ENCODE measurements around the gene S100A8. TPM values are rescaled to one million over a fixed set of nuclear protein-coding genes. Genes with fewer than 3 reads are reported as not detected.

The S100A8 gene
- total RNA-seq, 1 experiment from 2014 or later = not detected

DNA sequence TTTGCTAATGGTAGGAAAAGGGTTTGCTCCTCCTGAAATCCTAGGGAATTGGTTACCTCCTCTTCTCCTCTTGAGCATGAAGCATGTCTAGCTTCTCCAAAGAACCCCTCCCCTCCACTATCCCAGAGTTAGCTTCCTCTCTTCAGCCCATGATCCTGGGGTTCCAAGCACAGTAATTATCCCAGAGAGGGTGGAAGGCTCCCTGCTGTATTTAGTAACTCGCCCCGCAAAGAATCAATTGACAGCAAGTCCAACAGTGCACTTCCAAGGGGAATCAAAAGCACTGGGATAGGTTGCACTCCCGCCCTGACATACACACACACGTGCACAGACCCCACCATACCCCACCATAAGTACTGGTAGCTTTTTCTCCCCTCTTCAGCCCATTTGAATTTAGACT is 3.1 kb downstream of the S100A8 start:
- intact Hi-C loops (cut with micrococcal nuclease; ENCODE audit: unreplicated experiment) = no loop called here
- Histone ChIP-seq H3K9me3 (no peaks in the 10 kb centered on the region), H3K4me3 (ENCODE audit: low read depth, low read length) (no peak overlapping the region), H3K27me3 (replicated peaks; ENCODE audit: control insufficient read depth, insufficient read depth, low read length) (no peaks in the 10 kb centered on the region; the same call in 1 of the 2 replicates), H3K36me3 (ENCODE audit: control insufficient read depth, insufficient read depth, low read length) (no peaks in the 10 kb centered on the region), H3K4me1 (no peaks in the 10 kb centered on the region)
- Mint-ChIP-seq H3K27ac (ENCODE audit: unreplicated experiment) (no peak overlapping the region), H3K9me3 (ENCODE audit: unreplicated experiment) (peaks cover under 1% of the 10 kb centered on the region), H3K4me3 (ENCODE audit: unreplicated experiment) (no peak overlapping the region), H3K4me1 (ENCODE audit: low read depth, unreplicated experiment) (no peaks in the 10 kb centered on the region), H3K27me3 (ENCODE audit: insufficient read depth, unreplicated experiment) (peaks cover 11% of the 10 kb centered on the region), H3K36me3 (ENCODE audit: insufficient read depth, unreplicated experiment) (no peaks in the 10 kb centered on the region)
- POLR2A ChIA-PET = no interaction called here
- no peak for DNase-seq
- no peak for TF ChIP-seq CTCF (IDR thresholded peaks at IDR 0.05; ENCODE audit: insufficient read depth in 1 of 2, low read depth in 1 of 2, low read length in 1 of 2, severe bottlenecking in 1 of 2, unreplicated experiment in 1 of 2)
- CTCF ChIA-PET = interaction anchor here (0.5 kb wide), 1 partner anchor 22 kb away, joined by 3 read pairs; no protein-coding TSS in a partner anchor
- no TSS peak for BruUV-seq (replicated peaks)

GRCh38 chr1:153387001-153387400 is 3.9 kb downstream of the S100A8 start:
- intact Hi-C loops (cut with micrococcal nuclease; ENCODE audit: unreplicated experiment) = no loop called here
- no peaks in the 10 kb centered on the region; the same call in 1 of the 2 replicates for H3K27me3 ChIP-seq (replicated peaks; ENCODE audit: control insufficient read depth, insufficient read depth, low read length)
- CTCF ChIA-PET = no interaction called here
- no peak overlapping the region for H3K4me3 ChIP-seq (ENCODE audit: low read depth, low read length)
- Mint-ChIP-seq H3K27me3 (ENCODE audit: insufficient read depth, unreplicated experiment) (peaks cover 16% of the 10 kb centered on the region), H3K27ac (ENCODE audit: unreplicated experiment) (no peak overlapping the region), H3K36me3 (ENCODE audit: insufficient read depth, unreplicated experiment) (no peaks in the 10 kb centered on the region), H3K4me3 (ENCODE audit: unreplicated experiment) (no peak overlapping the region), H3K4me1 (ENCODE audit: low read depth, unreplicated experiment) (no peaks in the 10 kb centered on the region), H3K9me3 (ENCODE audit: unreplicated experiment) (peaks cover 8% of the 10 kb centered on the region)
- H3K4me1 ChIP-seq = no peaks in the 10 kb centered on the region
- TF ChIP-seq CTCF (IDR thresholded peaks at IDR 0.05; ENCODE audit: insufficient read depth in 1 of 2, low read depth in 1 of 2, low read length in 1 of 2, severe bottlenecking in 1 of 2, unreplicated experiment in 1 of 2) = no peak
- POLR2A ChIA-PET = no interaction called here
- no peaks in the 10 kb centered on the region for H3K36me3 ChIP-seq (ENCODE audit: control insufficient read depth, insufficient read depth, low read length)
- no peak for DNase-seq
- BruUV-seq (replicated peaks) = no TSS peak
- peaks cover 4% of the 10 kb centered on the region; the same call in 1 of the 2 replicates for H3K9me3 ChIP-seq

- Mint-ChIP-seq H3K4me1 (ENCODE audit: low read depth, unreplicated experiment) (no peaks in the 10 kb centered on the region), H3K27me3 (ENCODE audit: insufficient read depth, unreplicated experiment) (peaks cover 17% of the 10 kb centered on the region), H3K4me3 (ENCODE audit: unreplicated experiment) (no peak overlapping the region), H3K36me3 (ENCODE audit: insufficient read depth, unreplicated experiment) (no peaks in the 10 kb centered on the region), H3K27ac (ENCODE audit: unreplicated experiment) (no peak overlapping the region), H3K9me3 (ENCODE audit: unreplicated experiment) (peaks cover 13% of the 10 kb centered on the region)
- H3K9me3 ChIP-seq = peaks cover 7% of the 10 kb centered on the region; the same call in 1 of the 2 replicates
- BruUV-seq (replicated peaks) = no TSS peak
- no peaks in the 10 kb centered on the region; the same call in 1 of the 2 replicates for H3K27me3 ChIP-seq (replicated peaks; ENCODE audit: control insufficient read depth, insufficient read depth, low read length)
- no peak for DNase-seq
- ChIA-PET CTCF (no interaction called here), POLR2A (no interaction called here)
- no peak overlapping the region for H3K4me3 ChIP-seq (ENCODE audit: low read depth, low read length)
- TF ChIP-seq CTCF (IDR thresholded peaks at IDR 0.05; ENCODE audit: insufficient read depth in 1 of 2, low read depth in 1 of 2, low read length in 1 of 2, severe bottlenecking in 1 of 2, unreplicated experiment in 1 of 2) = no peak
- no peaks in the 10 kb centered on the region for H3K4me1 ChIP-seq
- H3K36me3 ChIP-seq (ENCODE audit: control insufficient read depth, insufficient read depth, low read length) = no peaks in the 10 kb centered on the region
- intact Hi-C loops (cut with micrococcal nuclease; ENCODE audit: unreplicated experiment) = no loop called here
Measured at GRCh38 chr1:153386500-153386901, 4.4 kb downstream of the S100A8 start.

Measured in Caco-2 (cell line).